ENCODE results near the gene ZNF665.
"Not testable (repeated sequence)": the region's sequence is repeated elsewhere in the genome, so short reads cannot be mapped to it uniquely, and the experiment has no call there.

ZNF665 gene

GRCh38 chr19:53156850-53157249 is 36.3 kb downstream of the ZNF665 start:
- no peak for DNase-seq

- DNase-seq = no peak
Measured at GRCh38 chr19:53147645-53148044, 45.5 kb downstream of the ZNF665 start.

- no peak for DNase-seq
Measured at GRCh38 chr19:53140351-53140750, 52.8 kb downstream of the ZNF665 start.

GRCh38 chr19:53136432-53136831 is 56.7 kb downstream of the ZNF665 start:
- DNase-seq = no peak

GRCh38 chr19:53132141-53132991 is 60.8 kb downstream of the ZNF665 start, which contains the start of gene ZNF415:
ZNF415 (minus strand) TSS chr19:53132910; CDS start chr19:53122676, 10,234 bp downstream.
- no peak for DNase-seq

- DNase-seq = no peak
Measured at GRCh38 chr19:53131727-53132126, 61.4 kb downstream of the ZNF665 start.

GRCh38 chr19:53131085-53131590 is 62.0 kb downstream of the ZNF665 start:
- DNase-seq = no peak

GRCh38 chr19:53130506-53130905 is 62.7 kb downstream of the ZNF665 start:
- no peak for DNase-seq

- not testable (repeated sequence) for DNase-seq
Measured at GRCh38 chr19:53126733-53127526, 66.2 kb downstream of the ZNF665 start.

GRCh38 chr19:53123400-53123799 is 69.8 kb downstream of the ZNF665 start:
- DNase-seq = no peak

Data from T-helper 9 cell (primary cell).